ENCODE data around the gene DNAJB6. TPM values are rescaled to one million over a fixed set of nuclear protein-coding genes. Genes with fewer than 3 reads are reported as not detected.
A peak's percentile ranks its signal among the peaks of the same experiment; 100 is the strongest.

The DNAJB6 gene
- total RNA-seq, 3 donors from 2014 or later = 73.8 to 136 (median 101) TPM

- Histone ChIP-seq H3K4me3 (no peak overlapping the region), H3K36me3 (no peaks in the 10 kb centered on the region), H3K27ac (no peak overlapping the region), H3K4me1 (no peaks in the 10 kb centered on the region), H3K27me3 (no peaks in the 10 kb centered on the region), H3K9me3 (peaks cover 4 to 8% of the 10 kb centered on the region in 2 donors)
- intact Hi-C loops (cut with DNase I; ENCODE audit: low total_unique reads) = no loop called here
- TF ChIP-seq, protein P1, sequence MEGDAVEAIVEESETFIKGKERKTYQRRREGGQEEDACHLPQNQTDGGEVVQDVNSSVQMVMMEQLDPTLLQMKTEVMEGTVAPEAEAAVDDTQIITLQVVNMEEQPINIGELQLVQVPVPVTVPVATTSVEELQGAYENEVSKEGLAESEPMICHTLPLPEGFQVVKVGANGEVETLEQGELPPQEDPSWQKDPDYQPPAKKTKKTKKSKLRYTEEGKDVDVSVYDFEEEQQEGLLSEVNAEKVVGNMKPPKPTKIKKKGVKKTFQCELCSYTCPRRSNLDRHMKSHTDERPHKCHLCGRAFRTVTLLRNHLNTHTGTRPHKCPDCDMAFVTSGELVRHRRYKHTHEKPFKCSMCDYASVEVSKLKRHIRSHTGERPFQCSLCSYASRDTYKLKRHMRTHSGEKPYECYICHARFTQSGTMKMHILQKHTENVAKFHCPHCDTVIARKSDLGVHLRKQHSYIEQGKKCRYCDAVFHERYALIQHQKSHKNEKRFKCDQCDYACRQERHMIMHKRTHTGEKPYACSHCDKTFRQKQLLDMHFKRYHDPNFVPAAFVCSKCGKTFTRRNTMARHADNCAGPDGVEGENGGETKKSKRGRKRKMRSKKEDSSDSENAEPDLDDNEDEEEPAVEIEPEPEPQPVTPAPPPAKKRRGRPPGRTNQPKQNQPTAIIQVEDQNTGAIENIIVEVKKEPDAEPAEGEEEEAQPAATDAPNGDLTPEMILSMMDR (IDR thresholded peaks at IDR 0.05) = no peak
- TF ChIP-seq POLR2A (IDR thresholded peaks at IDR 0.05) = no peak
- no peak for TF ChIP-seq POLR2AphosphoS5 (IDR thresholded peaks at IDR 0.05)
- DNase-seq (ENCODE audit: low spot score in 2 of 2) = peak in 1 of 2 donors; percentile 25
These were observed 120.8 kb downstream of the DNAJB6 start for GRCh38 chr7:157457355-157458253.

DNA sequence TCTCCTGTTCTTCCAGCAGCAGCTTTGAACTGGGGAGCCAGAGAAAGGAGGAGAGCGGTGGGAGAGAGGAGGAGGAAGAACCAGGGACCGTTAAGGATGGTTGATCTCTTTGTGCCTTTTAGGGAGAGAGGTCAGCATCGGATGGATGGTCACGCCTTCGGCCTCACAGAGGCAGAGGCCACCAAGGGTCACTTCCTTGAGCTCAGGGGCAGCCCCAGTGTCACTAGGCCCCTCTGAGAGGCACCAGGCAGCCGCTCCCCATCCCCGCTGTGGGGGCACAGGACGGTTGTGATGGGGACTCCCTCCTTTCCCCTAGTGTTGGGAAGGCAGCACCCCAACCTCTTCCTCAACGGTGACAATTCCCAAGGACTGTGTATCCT lies 121.4 kb downstream of the DNAJB6 start:
- Histone ChIP-seq H3K4me1 (no peaks in the 10 kb centered on the region), H3K9me3 (peaks cover 4 to 8% of the 10 kb centered on the region in 2 donors), H3K27ac (no peak overlapping the region), H3K4me3 (no peak overlapping the region), H3K27me3 (peaks cover 0 to 5% of the 10 kb centered on the region in 2 donors), H3K36me3 (no peaks in the 10 kb centered on the region)
- no peak for TF ChIP-seq POLR2AphosphoS5 (IDR thresholded peaks at IDR 0.05)
- intact Hi-C loops (cut with DNase I; ENCODE audit: low total_unique reads) = no loop called here
- peak in 1 of 2 donors; percentile 28 for DNase-seq (ENCODE audit: low spot score in 2 of 2)

GRCh38 chr7:157459966-157460365 lies 123.2 kb downstream of the DNAJB6 start:
- DNase-seq (ENCODE audit: low spot score in 2 of 2) = no peak
- Histone ChIP-seq H3K36me3 (no peaks in the 10 kb centered on the region), H3K27ac (no peak overlapping the region), H3K9me3 (no peaks in the 10 kb centered on the region), H3K27me3 (peaks cover 0 to 11% of the 10 kb centered on the region in 2 donors), H3K4me3 (no peak overlapping the region), H3K4me1 (no peaks in the 10 kb centered on the region)
- intact Hi-C loops (cut with DNase I; ENCODE audit: low total_unique reads) = no loop called here
- TF ChIP-seq POLR2AphosphoS5 (IDR thresholded peaks at IDR 0.05) (no peak), POLR2A (IDR thresholded peaks at IDR 0.05) (no peak)
- TF ChIP-seq, protein P1 (IDR thresholded peaks at IDR 0.05) = no peak

DNA sequence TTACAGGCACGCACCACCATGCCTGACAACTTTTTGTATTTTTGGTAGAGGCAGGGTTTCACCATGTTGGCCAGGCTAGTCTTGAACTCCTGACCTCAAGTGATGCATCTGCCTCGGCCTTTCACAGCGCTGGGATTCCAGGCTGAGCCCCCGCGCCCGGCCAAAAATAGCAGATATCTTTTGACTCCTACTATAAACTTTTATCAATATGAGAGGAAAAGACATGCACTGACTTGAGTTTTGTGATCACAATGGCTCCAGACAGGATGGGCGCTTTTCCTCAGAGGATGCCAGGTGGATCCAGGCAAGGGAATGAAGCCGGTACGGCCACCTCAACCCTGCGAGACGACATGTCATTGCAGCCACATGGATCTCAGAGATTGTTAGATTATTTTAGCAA lies 123.9 kb downstream of the DNAJB6 start:
- intact Hi-C loops (cut with DNase I; ENCODE audit: low total_unique reads) = no loop called here

GRCh38 chr7:157461573-157462418 lies 125.0 kb downstream of the DNAJB6 start:
- intact Hi-C loops (cut with DNase I; ENCODE audit: low total_unique reads) = no loop called here
- Histone ChIP-seq H3K9me3 (no peaks in the 10 kb centered on the region), H3K27ac (no peak overlapping the region), H3K36me3 (no peaks in the 10 kb centered on the region), H3K27me3 (peaks cover 0 to 20% of the 10 kb centered on the region in 2 donors), H3K4me1 (no peaks in the 10 kb centered on the region), H3K4me3 (no peak overlapping the region)
- peak in 1 of 2 donors; percentile 40 for DNase-seq (ENCODE audit: low spot score in 2 of 2)
- TF ChIP-seq POLR2AphosphoS5 (IDR thresholded peaks at IDR 0.05) (no peak), POLR2A (IDR thresholded peaks at IDR 0.05) (no peak)
- TF ChIP-seq, protein P1 (IDR thresholded peaks at IDR 0.05) = no peak

More for the DNA sequence above, 123.9 kb downstream of the DNAJB6 start:
- Histone ChIP-seq H3K27me3 (peaks cover 0 to 17% of the 10 kb centered on the region in 2 donors), H3K27ac (no peak overlapping the region), H3K9me3 (no peaks in the 10 kb centered on the region), H3K4me3 (no peak overlapping the region), H3K36me3 (no peaks in the 10 kb centered on the region), H3K4me1 (no peaks in the 10 kb centered on the region)
- TF ChIP-seq, protein P1 (IDR thresholded peaks at IDR 0.05) = no peak
- TF ChIP-seq POLR2A (IDR thresholded peaks at IDR 0.05) (no peak), POLR2AphosphoS5 (IDR thresholded peaks at IDR 0.05) (no peak)
- peak in 1 of 2 donors; percentile 31 for DNase-seq (ENCODE audit: low spot score in 2 of 2)
